H1 (cell line): Measurements from ENCODE around the gene MUSTN1. TPM values are rescaled to one million over a fixed set of nuclear protein-coding genes. Genes with fewer than 3 reads are reported as not detected.

ENCODE experiments used
- BCL11A ChIP-seq, 2 experiments: IDR thresholded peaks; one replicate each; pipeline ENCODE4 v1.6.1; 2011; ENCODE audit warnings: low read depth in 2 of 2, low read length in 2 of 2, mild to moderate bottlenecking in 2 of 2
- CBX8 ChIP-seq: fragments of 300-800, 300-1000 bp; sonication (generic); IDR thresholded peaks from 2 replicates; pipeline ENCODE4 v1.7.1; 2016; ENCODE audit warnings: low read depth, low read length, borderline replicate concordance
- CEBPB ChIP-seq: IDR thresholded peaks from 2 replicates; pipeline ENCODE4 v1.6.1; 2012; ENCODE audit warnings: low read depth, low read length
- KDM4A ChIP-seq: IDR thresholded peaks from one replicate; pipeline ENCODE4 v1.7.1; 2012; ENCODE audit warnings: low read depth, mild to moderate bottlenecking, moderate library complexity, low read length, inconsistent platforms; ENCODE audit not compliant: severe bottlenecking
- polyA plus RNA-seq, 7 experiments: library from polyadenylated mRNA; depleted of rRNA in 3 of 7; stranded (reverse) in 5 of 7; unstranded in 2 of 7; fragments of >200 nt in 5 of 7; fragments of 200-250 nt in 2 of 7; gene quantifications; 1 replicate in 5 of 7; 2 replicates in 1 of 7; 4 replicates in 1 of 7; pipeline versions ENCODE4 v1.2.1 to v1.2.3, GENCODE V29; 2011 to 2013; ENCODE audit warnings: missing spikeins in 2 of 7, mixed read lengths in 2 of 7
- total RNA-seq: library from RNA; stranded (reverse); fragmentation: NEBNext Ultra II Directional; extraction: Animal tissue kit (Norgen Biotek cat#: 25700); gene quantifications from 2 replicates; pipeline ENCODE4 v1.2.1, GENCODE V29; 2021
- TF ChIP-seq, protein P1 (sequence below): IDR thresholded peaks from 2 replicates; pipeline ENCODE4 v1.6.1; 2012; ENCODE audit warnings: low read length, inconsistent platforms

Gene MUSTN1
- total and polyA plus RNA-seq, 2 of the 8 experiments (the other 6 are each of a cell fraction or from before 2014, with no cell fraction given) = 1.1 to 2.4 TPM

DNA sequence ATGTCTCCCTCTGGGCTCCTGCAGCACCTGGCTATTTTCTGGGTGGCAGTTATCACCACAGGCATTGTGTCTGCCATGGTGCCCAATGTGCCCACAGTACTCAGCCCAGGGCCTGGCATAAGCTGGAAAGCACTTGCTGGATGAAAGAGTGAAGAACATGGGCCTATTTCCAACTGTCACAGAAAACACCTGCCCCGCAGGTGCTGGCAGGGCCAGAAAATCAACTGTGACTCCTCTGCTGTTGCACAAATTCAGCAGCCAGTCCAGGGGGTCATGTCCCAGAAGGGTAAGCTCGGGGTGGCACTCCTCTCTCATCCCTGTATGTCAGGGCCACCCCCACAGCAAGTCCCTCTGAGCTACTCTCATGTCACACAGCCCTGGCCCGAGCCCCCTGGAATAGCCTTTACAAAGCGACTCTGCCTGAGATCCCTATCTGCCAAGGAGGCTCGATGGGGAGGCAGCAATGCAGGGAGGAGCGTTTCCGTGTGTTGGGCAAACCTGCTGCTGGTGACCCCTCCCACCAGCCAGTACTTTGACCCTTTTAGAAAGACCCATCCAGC is 23.3 kb downstream of the MUSTN1 start (continued):
- TF ChIP-seq BCL11A (IDR thresholded peaks at IDR 0.05; ENCODE audit: low read depth in 2 of 2, low read length in 2 of 2) (no peak), CBX8 (no peak), KDM4A (no peak), CEBPB (no peak)
- TF ChIP-seq, protein P1, sequence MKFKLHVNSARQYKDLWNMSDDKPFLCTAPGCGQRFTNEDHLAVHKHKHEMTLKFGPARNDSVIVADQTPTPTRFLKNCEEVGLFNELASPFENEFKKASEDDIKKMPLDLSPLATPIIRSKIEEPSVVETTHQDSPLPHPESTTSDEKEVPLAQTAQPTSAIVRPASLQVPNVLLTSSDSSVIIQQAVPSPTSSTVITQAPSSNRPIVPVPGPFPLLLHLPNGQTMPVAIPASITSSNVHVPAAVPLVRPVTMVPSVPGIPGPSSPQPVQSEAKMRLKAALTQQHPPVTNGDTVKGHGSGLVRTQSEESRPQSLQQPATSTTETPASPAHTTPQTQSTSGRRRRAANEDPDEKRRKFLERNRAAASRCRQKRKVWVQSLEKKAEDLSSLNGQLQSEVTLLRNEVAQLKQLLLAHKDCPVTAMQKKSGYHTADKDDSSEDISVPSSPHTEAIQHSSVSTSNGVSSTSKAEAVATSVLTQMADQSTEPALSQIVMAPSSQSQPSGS = no peak
